Limb (tissue), 2 donors: ENCODE data around the gene XPO6.

Experiments used
- DNase-seq, 2 donors: peaks; one replicate each; pipeline ENCODE4 v3.0.0-alpha.2; 2016; ENCODE audit errors: extremely low spot score in 2 of 2

Gene XPO6

DNA sequence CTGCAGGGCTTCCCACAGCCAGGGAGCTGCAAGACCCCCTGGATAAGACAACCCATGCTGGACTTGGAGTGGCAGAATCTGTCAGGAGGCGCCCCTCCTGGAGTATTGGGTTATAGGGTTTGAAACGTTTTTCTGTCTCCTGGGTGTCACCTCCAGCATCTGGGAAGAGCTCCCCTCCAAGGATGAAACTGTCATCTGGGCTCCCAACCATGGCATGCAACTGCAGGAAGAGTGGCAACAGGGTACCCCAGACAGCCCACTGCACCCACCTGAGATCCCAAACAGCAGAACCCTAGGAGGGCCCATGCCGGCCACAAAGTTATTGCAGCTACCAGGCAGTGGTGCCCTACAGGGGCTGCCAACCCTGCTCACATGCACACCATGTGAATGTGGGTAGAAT, 147.6 kb downstream of the XPO6 start:
- DNase-seq = no peak

DNA sequence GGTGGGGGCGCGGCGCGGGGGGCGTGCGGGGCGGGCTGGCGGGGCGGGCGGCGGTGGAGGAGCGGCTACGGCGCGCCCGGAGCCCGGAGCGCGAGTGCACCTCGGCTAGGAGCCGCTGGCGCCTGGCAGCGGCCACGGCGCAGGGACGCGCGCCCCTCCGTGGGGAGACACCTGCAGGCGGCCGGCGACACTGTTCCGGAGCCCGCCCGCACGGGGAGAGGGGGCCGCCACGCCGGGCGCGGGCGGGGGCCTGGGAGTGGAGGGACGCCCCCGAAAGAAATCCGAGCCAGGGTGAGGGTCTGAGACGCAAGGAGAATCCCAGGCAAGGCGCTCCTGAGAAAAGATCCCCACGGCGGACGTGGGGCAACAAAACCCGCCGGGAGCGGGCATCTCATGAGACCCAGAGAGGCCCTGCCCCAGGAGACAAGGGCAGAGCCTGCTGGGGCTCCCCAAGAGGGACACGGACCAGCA, 148.1 kb downstream of the XPO6 start, which contains the start of gene GSG1L:
GSG1L (minus strand) TSS at position 124 of the 471 bp plus-strand sequence. CDS start 290 bp downstream, outside the sequence.
- peak in 1 of 2 donors; percentile 53 for DNase-seq

DNA sequence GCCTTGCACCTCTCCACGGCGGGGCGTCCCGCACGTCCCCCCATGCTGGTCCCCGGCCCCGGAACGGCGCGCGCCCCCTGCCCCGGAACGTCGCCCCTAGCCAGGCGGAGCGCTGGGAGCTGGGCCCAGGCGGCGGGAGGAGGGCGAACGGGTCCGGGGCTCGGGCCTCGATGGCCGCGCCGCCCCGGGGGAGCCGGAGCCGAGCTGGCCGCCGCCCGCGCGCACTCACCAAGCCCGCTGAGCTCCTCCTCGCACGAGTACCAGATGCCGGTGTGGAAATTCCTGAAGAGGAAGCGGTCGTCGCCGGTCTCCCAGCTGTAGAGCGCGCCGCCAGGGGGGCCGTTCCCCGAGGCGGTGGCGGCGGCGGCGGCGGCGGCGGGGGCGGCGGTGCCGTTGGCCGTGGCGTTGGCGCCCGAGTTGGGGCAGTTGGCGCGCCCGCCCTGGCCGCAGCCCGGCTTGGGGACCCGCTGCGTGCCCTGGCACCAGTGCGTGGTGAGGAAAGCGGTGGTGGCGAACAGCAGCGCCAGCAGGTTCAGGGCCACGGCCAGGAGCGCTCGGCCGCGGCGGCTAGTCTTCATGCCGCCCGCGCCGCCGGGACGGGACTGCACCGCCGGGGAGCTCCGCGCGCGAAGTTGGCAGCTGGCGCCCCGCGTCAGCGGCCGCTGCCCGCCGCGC, 148.8 kb downstream of the XPO6 start:
- DNase-seq = peak in 1 of 2 donors; percentile 60

DNA sequence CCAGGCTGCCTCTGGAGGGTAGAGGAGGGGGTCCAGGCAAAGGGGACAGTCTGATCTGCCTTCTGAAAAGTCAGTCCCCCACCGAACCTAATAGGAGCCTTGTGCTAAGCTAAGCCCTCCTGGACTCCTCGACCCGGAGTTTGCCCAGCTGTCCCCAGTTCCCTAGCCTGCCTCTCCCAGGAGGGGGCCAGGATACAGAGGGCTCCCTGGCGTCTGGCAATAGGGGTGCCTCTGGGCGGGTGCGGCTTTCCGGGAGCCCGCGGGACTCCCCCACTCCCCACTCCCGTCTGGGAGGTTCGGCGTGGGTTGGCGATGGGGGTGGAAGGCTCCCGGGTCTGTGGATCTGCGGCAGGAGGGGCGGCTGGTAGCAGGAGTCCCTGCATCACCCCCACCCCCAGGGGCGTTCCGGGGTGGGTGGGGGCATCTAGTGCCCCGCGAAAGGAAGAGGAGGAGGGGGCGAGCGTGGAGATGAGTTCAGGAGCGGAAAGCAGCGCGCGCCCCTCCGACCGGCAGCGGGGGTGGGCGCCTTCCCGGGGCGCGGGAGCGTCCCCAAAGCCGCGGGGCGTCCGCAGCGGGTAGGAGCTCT, 149.4 kb downstream of the XPO6 start:
- DNase-seq = no peak

DNA sequence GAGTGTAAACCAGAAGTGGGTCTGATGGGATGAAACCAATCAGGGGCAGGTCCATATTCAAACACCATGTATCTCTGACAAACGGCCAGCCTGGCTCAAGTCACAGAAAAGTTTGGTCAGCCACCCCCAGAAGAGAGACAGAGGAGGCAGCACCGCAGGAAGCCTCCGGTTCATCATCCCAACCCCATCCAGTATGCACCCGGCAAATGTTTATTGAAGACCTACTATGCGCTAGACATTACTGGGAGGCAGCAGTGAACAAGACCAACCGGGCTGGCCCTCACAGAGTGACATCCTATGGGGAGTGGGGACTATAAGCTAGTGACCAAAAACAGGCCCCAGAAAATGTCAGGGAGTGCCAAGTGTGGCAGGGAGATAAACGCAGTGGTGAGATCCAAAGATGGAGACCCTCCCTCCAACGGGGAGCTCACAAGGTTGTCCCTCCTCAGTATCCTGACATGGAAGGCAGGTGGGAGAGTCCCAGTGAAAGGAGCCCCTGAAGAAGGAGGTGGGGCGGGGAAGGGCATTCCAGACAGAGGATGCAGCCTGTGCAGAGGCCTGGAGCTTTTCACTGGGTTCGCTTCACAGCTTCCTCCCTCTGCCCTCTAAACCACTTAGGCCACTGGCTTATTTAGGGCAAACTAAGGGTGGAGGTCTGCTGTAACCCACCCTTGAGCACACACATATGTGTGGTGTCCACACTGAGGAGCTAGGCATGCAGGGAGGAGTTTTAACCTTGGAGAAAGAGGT, 150.2 kb downstream of the XPO6 start:
- no peak for DNase-seq

DNA sequence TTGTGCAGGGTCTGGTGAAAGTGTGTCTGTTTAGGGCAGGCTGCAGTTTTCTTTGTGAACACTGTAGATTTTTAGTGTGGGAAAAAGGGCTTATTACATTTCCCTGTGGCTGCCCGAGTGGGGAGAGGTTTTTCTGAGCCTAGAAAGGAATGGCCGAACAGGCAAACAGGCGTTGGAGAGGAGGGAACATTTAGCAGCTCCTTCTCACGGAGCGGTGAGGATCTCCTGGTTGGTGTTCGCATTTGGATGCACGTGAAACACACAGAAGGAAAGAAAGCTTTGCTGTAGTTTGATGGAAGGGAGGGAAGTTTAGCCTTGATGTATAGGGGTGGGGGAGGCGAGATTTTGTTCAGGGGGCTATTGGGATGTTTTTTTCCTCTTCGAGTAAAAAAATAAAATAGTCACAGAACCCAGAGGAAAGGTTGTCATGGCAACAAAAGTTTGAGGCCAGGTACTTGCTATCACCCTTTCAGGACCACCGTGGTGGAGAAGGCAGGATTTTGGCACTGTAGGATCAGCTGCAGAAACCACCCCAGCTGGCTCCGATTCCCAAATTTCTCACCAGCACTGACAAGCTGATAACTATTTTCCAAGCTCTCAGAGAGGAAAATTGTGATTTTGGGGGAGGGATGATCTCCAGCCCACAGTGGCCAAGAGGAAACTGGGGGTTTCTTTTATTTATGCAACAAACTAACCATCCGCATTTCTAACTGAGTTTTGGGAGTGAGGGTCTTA, 151.8 kb downstream of the XPO6 start:
- no peak for DNase-seq

DNA sequence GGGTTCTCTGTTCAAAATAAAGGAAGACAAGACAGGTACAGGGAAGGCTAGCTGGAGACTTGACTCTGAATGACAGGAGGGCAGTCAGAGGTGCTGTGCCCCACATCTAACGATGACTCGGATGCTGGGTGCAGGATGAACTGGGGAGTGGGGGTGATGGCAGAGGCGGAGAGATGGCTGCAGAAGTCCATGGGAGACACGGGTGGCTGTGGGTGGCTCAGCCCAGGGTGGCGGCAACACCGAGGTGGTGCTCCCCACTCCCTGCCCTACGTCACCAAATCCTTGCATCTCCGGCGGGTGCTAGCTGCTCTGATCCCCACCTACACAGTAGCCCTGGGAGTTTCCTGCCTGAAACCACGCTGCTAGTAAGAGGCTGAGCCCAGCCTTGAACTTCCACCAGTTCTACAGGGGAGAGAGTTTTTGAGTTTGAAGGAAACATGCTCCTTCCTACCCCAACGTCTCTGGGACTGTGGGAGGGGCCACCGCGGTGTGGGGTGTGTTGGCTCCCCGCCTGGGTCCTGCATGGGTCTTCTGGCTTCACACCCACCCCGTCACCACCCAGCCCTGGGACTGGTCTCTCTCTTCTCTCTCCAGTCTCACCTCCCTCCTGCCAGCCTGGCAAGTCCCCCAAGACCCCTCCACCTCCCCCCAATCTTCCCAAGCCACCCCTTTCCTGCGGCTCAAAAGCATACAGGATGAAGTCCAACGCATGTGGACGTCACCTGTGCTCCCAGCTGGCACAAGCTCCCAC, 152.8 kb downstream of the XPO6 start:
- no peak for DNase-seq

DNA sequence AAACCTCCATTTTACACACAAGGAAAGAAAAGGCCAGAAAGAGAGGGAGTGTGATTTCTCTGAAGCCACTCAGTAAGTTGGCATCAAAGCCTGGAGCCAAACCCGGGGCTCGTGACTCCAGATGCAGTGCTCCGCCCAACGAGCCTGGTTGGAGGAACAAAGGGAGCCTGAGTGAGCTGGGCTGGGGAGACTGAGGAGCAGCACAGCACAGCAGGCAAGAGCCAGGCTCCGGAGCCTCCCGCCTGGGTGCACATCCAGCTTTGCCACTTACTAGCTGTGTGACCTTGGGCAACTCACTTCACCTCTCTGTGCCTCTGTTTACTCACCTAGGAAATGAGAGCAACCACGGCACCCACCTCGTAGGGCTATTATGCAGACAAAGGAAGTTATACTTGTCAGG, 153.8 kb downstream of the XPO6 start:
- no peak for DNase-seq

DNA sequence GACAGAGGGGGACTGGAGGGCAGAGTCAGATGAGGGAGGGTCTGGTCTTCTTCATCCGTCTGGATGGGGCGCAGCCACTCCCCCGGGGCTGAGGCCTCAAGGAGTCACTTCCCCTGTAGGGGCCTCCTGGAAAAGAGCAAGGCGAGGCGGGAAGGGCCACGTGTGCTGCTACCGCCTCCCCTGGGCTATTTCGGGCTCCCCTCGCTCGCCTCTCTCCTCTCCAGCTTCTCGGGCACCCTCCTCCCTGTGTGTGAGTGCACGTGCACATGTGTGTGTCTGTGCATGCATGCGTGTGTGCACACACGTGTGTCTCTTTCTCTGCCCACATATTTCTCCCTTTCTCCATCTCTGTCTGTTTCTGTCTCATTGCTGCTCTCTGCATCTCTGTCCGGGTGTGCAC, 158.3 kb downstream of the XPO6 start:
- no peak for DNase-seq

DNA sequence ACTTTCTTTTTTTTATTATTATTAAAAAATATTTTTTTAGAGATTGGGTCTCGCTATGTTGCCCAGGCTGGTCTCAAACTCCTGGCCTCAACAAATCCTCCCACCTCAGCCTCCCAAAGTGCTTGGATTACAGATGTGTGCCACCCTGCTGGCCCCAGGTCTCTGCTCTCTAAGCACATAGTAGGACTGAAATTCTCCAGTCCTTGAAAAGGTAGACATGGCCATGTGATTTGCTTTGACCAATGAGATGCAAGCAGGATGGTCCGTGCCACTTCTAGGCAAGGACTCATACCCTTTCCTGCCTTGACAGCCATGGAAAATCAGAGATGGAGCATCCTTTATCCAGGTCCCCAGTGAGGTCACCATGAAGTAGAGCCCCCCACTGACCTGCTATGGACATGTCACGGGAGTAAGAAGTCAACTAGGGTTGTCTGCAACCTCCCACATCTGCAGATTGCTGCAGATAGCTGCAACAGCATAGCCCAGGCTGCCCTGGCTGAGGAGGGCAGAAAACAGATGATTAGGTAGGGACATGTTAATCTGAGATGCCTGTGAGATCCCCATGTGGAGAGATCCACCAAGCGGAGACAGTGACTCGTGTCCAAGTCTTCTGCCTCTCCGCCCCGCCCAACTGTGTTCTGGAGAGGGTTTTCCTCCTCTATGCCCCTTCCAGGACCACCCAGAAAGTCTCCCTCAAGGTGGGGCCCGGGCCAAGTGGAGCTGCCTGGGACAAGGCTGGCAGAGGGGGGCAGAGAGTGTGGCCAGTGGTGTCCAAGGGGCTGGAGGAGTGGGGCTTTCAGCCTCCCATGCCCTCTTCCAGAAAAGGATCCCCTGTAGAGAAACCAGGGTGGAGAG, 159.3 kb downstream of the XPO6 start:
- no peak for DNase-seq

DNA sequence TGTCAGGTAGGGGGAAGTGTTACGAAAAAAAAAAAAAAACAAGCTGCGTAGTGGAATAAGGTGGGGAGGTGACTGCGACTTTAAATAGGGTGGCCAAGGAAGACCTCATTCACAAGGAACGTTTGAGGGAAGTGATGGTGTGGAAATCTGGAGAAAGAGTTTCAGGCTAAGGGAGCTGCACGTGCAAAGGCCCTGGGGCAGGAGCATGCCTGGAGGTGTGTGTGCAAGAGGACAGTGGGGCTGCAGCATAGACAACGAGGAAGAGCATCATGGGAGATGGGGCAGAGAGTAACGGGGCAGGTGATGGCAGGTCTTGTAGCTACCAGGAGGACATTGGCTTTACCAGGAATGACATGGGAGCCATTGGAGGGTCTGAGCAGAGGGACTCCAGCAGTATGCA, 160.3 kb downstream of the XPO6 start:
- DNase-seq = no peak
